ENCODE results near the gene SDK1. TPM values are rescaled to one million over a fixed set of nuclear protein-coding genes. Genes with fewer than 3 reads are reported as not detected.

Gene SDK1
- total and polyA plus RNA-seq, 10 of the 15 experiments (the other 5 are each of a cell fraction or from before 2014, with no cell fraction given) = 0.14 to 0.33 TPM; not detected in 8

- intact Hi-C loops (cut with micrococcal nuclease; ENCODE audit: unreplicated experiment) = no loop called here
- H3K9me3 ChIP-seq (replicated peaks; ENCODE audit: control insufficient read depth, insufficient read depth, low read length) = no peaks in the 10 kb centered on the region; the same call in 2 of the 3 replicates
- no peaks in the 10 kb centered on the region for H3K27me3 ChIP-seq (replicated peaks in 1 of 2; ENCODE audit: control insufficient read depth in 2 of 2, insufficient read depth in 2 of 2, low read length in 1 of 2)
- H3K4me2 ChIP-seq (ENCODE audit: control insufficient read depth, insufficient read depth) = no peak overlapping the region
- no peak overlapping the region for H3K27ac ChIP-seq (ENCODE audit: control insufficient read depth, insufficient read depth)
- ChIA-PET SMC1A (ENCODE audit: uncharacterized antibody, unreplicated experiment) (no interaction called here), CTCF (no interaction called here), RAD21 (ENCODE audit: unreplicated experiment) (no interaction called here), POLR2A (no interaction called here)
- H3K4me1 ChIP-seq (ENCODE audit: control insufficient read depth, insufficient read depth, low read length) = no peaks in the 10 kb centered on the region
- no peak overlapping the region for H3K4me3 ChIP-seq
- FAIRE-seq = no peak
- in situ Hi-C loops (cut with MboI) = no loop called here
- ATAC-seq = no peak
- no peaks in the 10 kb centered on the region for H4K20me1 ChIP-seq (ENCODE audit: control insufficient read depth, insufficient read depth)
- WGBS (ENCODE audit: insufficient coverage, insufficient replicate concordance, low lambda C conversion rate, missing lambda C conversion rate) = 41% methylated on average over 7 of the region's 8 CpGs
- no TSS peak for BruUV-seq (replicated peaks)
- no peak overlapping the region for H2AFZ ChIP-seq (ENCODE audit: control insufficient read depth, low read depth, low read length)
- no peaks in the 10 kb centered on the region for H3K79me2 ChIP-seq (ENCODE audit: control insufficient read depth, insufficient read depth, low read length)
- no peak for DNase-seq (ENCODE audit: low read depth, low spot score)
- H3K9ac ChIP-seq (ENCODE audit: control insufficient read depth, insufficient read depth, low read length) = no peak overlapping the region
- H3K36me3 ChIP-seq (ENCODE audit: control insufficient read depth in 2 of 2, insufficient read depth in 2 of 2, low read length in 1 of 2) = no peaks in the 10 kb centered on the region
- TF ChIP-seq RUNX3 (IDR thresholded peaks at IDR 0.05; ENCODE audit: low read length) = no peak
- TF ChIP-seq MYC (IDR thresholded peaks at IDR 0.05; ENCODE audit: insufficient read depth, insufficient read length, insufficient replicate concordance, low read length, severe bottlenecking) = no peak
- no peak for TF ChIP-seq SMAD5 (IDR thresholded peaks at IDR 0.05; ENCODE audit: low read depth)
- TF ChIP-seq CEBPB (IDR thresholded peaks at IDR 0.05; ENCODE audit: borderline replicate concordance in 1 of 2, low read depth in 2 of 2, low read length in 2 of 2) = no peak
- no peak for TF ChIP-seq IKZF2 (IDR thresholded peaks at IDR 0.05)
- TF ChIP-seq HSF1 (IDR thresholded peaks at IDR 0.05; ENCODE audit: low read depth, low read length) = no peak
- TF ChIP-seq GATAD2B (conservative IDR thresholded peaks at IDR 0.05; ENCODE audit: low read depth) = no peak
- no peak for TF ChIP-seq IRF5 (IDR thresholded peaks at IDR 0.05; ENCODE audit: borderline replicate concordance)
- TF ChIP-seq ZNF384 (IDR thresholded peaks at IDR 0.05; ENCODE audit: borderline replicate concordance, low read depth, low read length) = no peak
- no peak for TF ChIP-seq PRDM15 (CRISPR knock-in tag; IDR thresholded peaks at IDR 0.05)
- TF ChIP-seq HCFC1 (IDR thresholded peaks at IDR 0.05; ENCODE audit: low read length) = no peak
- TF ChIP-seq POU2F2 (IDR thresholded peaks at IDR 0.05; ENCODE audit: borderline replicate concordance, low read depth, low read length) = no peak
- no peak for TF ChIP-seq ATF2 (IDR thresholded peaks at IDR 0.05; ENCODE audit: low read length)
- TF ChIP-seq NRF1 (conservative IDR thresholded peaks at IDR 0.05; ENCODE audit: low read depth, low read length) = no peak
- no peak for TF ChIP-seq ETV6 (conservative IDR thresholded peaks at IDR 0.05 in 1 of 2, IDR thresholded peaks at IDR 0.05 in 1 of 2; ENCODE audit: borderline replicate concordance in 1 of 2, low read depth in 1 of 2)
- no peak for TF ChIP-seq HDGF (IDR thresholded peaks at IDR 0.05)
- no peak for TF ChIP-seq SPI1 (IDR thresholded peaks at IDR 0.05; ENCODE audit: borderline replicate concordance, insufficient read depth, low read depth, low read length)
- no peak for TF ChIP-seq ZNF24 (IDR thresholded peaks at IDR 0.05)
Observed at GRCh38 chr7:4045975-4046374, 744.9 kb downstream of the SDK1 start.

Measured in GM12878 (cell line).